HG02938 (cell line): Measurements from ENCODE around the gene NWD2.

ENCODE experiments used
- ATAC-seq: cut with Tn5 transposase; IDR thresholded peaks from one replicate; pipeline ENCODE4 v1.9.1; 2021; ENCODE audit warnings: mild to moderate bottlenecking, moderate library complexity; ENCODE audit not compliant: unreplicated experiment

The NWD2 gene

GRCh38 chr4:37436546-37436945 is 192.0 kb downstream of the NWD2 start:
- no peak for ATAC-seq

- no peak for ATAC-seq
These were observed 192.6 kb downstream of the NWD2 start for GRCh38 chr4:37437163-37437562.

GRCh38 chr4:37438564-37439279 is 194.2 kb downstream of the NWD2 start:
- ATAC-seq, result no peak

- ATAC-seq, result no peak
These were observed 195.4 kb downstream of the NWD2 start for GRCh38 chr4:37439809-37440474.

- no peak for ATAC-seq
These were observed 196.0 kb downstream of the NWD2 start for GRCh38 chr4:37440501-37440900.

GRCh38 chr4:37441231-37442061 is 196.9 kb downstream of the NWD2 start:
- ATAC-seq, result no peak

GRCh38 chr4:37442062-37442323 is 197.4 kb downstream of the NWD2 start:
- no peak for ATAC-seq

GRCh38 chr4:37443137-37443536 is 198.6 kb downstream of the NWD2 start:
- ATAC-seq, result no peak

GRCh38 chr4:37445023-37445422 is 200.5 kb downstream of the NWD2 start:
- no peak for ATAC-seq

- no peak for ATAC-seq
These were observed 201.5 kb downstream of the NWD2 start for GRCh38 chr4:37446016-37446415.

GRCh38 chr4:37447886-37448285 is 203.3 kb downstream of the NWD2 start:
- no peak for ATAC-seq

- no peak for ATAC-seq
These were observed 205.8 kb downstream of the NWD2 start for GRCh38 chr4:37450309-37450708.

- no peak for ATAC-seq
These were observed 206.4 kb downstream of the NWD2 start for GRCh38 chr4:37450911-37451310.

- no peak for ATAC-seq
These were observed 207.1 kb downstream of the NWD2 start for GRCh38 chr4:37451656-37452055.

- peak; percentile 65 for ATAC-seq
These were observed 208.4 kb downstream of the NWD2 start for GRCh38 chr4:37452952-37453280.

GRCh38 chr4:37453281-37453998 is 208.9 kb downstream of the NWD2 start:
- ATAC-seq, result peak; percentile 59

- no peak for ATAC-seq
These were observed 209.7 kb downstream of the NWD2 start for GRCh38 chr4:37453999-37454800.

GRCh38 chr4:37455301-37456131 is 211.0 kb downstream of the NWD2 start:
- ATAC-seq, result no peak

GRCh38 chr4:37461801-37462200 is 217.3 kb downstream of the NWD2 start:
- ATAC-seq, result no peak
